Coronary artery (tissue), 2 donors: ENCODE results near the gene LRRC4C.

Source experiments
- DNase-seq: peaks from one replicate; pipeline ENCODE4 v3.0.0-alpha.2; 2017; ENCODE audit warnings: low spot score
- H3K27ac ChIP-seq, 2 donors: fragments of 200-600 bp; sonication (generic); one replicate each; pipeline ENCODE4 v1.5.1; 2016 to 2019
- H3K4me3 ChIP-seq: fragments of 200-600 bp; sonication (generic); 2 replicates; pipeline ENCODE4 v1.5.1; 2016; ENCODE audit warnings: mild to moderate bottlenecking, moderate library complexity
- TF ChIP-seq, protein P1 (sequence below): fragments of 200-600 bp; sonication (generic); IDR thresholded peaks from one replicate; pipeline ENCODE4 v1.5.1; 2019; ENCODE audit warnings: antibody characterized with exemption

The LRRC4C gene

DNA sequence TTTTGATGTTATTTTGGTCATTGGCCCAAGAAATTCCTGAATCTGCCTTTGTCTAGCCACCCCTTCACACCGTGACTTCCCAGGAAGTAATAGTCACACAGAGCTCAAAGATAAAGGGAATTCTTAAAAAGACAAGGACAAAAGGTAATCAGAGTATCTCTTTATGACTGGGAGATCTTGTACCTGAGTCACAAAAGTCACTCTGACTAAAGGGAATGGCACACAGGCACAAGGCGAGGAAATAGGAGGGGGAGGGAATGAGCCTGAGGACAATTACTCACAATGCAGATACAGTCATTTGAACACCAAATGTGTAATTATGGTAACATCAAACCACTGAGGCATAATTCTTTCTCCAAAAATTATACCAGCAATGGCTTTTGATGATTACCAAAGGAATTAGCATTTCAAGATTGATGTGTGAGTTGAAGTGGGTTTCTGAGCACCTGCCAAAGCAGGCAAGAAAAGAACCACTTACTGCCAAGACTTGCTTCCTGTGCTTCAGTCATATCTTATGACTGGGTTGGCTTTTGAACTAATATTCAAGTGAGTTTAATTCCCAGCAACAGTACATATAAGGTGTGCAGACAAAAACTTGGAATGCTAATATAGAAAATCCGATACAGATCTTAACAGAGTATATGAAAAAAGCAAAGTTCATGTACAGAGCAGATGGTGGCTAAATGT is 856.4 kb downstream of the LRRC4C start:
- no peak for DNase-seq
- no peak overlapping the region for H3K4me3 ChIP-seq
- no peak overlapping the region for H3K27ac ChIP-seq
- TF ChIP-seq, protein P1, sequence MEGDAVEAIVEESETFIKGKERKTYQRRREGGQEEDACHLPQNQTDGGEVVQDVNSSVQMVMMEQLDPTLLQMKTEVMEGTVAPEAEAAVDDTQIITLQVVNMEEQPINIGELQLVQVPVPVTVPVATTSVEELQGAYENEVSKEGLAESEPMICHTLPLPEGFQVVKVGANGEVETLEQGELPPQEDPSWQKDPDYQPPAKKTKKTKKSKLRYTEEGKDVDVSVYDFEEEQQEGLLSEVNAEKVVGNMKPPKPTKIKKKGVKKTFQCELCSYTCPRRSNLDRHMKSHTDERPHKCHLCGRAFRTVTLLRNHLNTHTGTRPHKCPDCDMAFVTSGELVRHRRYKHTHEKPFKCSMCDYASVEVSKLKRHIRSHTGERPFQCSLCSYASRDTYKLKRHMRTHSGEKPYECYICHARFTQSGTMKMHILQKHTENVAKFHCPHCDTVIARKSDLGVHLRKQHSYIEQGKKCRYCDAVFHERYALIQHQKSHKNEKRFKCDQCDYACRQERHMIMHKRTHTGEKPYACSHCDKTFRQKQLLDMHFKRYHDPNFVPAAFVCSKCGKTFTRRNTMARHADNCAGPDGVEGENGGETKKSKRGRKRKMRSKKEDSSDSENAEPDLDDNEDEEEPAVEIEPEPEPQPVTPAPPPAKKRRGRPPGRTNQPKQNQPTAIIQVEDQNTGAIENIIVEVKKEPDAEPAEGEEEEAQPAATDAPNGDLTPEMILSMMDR, result no peak

DNA sequence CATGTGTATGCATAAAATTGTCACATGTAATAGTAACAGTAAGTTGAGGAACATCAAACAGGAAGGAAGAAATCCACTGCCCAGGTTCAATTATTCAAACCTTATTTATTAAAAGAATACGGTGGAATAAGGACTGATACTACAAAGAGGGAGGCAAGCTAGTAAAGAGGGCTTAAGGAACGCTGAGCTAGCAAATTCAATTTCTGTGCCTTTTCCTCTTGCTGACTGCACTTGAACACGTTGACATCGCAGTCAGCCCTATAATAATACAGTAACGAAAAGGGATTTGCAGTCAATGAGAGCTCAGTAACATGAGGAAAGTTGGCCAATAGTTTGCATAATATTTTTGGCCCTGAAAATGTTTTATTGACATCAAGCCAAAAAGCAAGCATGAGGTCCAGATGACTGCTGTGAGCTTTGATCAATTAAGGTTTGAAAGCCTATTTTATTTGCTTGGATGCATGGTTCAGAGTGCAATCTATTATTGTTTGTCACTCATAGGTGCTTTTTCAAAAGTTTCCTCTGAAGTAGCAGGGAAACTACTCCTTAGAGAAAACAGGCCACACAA is 861.8 kb downstream of the LRRC4C start:
- no peak for DNase-seq
- no peak overlapping the region for H3K27ac ChIP-seq
- TF ChIP-seq, protein P1, result no peak
- no peak overlapping the region for H3K4me3 ChIP-seq

DNA sequence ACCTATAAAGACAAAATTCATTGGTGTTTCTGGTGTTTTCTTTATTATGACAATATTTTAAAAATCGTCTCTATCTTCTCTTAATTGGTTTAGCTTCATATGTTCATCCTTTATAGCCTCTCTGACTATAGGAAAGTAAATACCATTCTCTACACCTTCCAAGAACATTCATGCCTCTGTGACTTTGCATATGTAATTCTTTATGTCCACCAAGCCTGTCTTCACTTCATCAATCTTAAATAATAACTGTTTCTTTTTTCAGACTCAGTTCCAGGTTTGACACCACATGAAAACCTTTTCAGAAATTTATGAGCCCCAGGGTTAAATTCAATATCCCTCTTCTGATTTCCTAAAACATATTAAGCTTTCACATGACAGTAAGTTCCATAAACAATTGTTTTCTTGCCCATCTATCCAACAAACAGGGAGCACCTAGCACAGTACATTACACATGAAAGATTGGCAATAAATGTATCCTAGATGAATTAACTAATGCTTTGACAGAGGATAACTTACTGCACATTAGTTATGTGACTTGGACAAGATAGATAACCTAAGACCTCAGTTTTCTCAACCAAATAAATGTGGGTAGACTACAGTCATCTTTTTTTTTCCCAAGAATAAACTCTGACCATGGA is 886.1 kb downstream of the LRRC4C start:
- H3K4me3 ChIP-seq, result no peak overlapping the region
- H3K27ac ChIP-seq, result no peak overlapping the region
- TF ChIP-seq, protein P1, result no peak
- no peak for DNase-seq

DNA sequence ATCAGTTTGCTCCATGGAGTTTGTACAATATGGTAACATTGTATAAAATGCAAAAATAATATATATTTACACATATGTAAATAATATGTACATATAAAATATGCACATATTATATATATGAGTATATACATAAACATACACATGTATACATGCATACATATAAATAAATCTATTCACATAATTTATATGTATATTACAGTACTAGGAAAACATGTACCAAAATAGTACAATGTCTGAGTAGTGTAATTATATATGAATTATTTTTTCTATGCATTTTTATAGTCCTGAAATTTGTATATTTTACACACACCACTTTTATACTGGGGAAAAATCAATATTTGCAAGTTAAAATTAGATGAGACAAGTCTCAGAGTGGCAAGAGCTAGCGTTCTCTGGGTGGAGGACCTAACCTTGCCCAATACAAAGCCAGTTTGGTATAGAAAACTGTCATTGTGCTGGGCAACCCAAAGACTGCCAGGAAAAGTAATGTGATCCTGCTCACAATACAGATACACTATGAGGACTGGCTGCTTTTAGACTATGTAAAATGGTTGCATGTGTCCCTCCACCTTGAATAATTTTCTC is 889.4 kb downstream of the LRRC4C start:
- Histone ChIP-seq H3K27ac (no peak overlapping the region), H3K4me3 (no peak overlapping the region)
- no peak for DNase-seq
- TF ChIP-seq, protein P1, result no peak

DNA sequence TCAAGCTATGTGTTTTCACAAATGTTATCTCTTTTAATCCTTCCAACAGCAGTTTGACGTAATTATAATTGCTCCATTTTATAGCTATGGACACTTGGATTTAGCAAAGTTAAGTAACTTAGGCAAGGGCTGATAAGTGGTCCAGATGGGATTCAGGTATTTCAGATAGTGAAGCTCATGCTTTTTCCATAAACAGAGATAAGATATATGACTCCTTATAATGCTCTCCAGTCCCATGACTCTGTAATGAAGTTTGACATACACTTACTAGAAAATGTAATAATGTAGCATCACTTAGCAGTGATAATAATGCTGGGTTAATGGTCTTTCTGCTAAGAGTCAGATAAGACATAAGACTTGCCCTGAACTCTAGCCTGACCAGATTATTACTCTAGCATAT is 892.1 kb downstream of the LRRC4C start:
- DNase-seq, result no peak
- TF ChIP-seq, protein P1, result no peak
- Histone ChIP-seq H3K4me3 (no peak overlapping the region), H3K27ac (no peak overlapping the region)

DNA sequence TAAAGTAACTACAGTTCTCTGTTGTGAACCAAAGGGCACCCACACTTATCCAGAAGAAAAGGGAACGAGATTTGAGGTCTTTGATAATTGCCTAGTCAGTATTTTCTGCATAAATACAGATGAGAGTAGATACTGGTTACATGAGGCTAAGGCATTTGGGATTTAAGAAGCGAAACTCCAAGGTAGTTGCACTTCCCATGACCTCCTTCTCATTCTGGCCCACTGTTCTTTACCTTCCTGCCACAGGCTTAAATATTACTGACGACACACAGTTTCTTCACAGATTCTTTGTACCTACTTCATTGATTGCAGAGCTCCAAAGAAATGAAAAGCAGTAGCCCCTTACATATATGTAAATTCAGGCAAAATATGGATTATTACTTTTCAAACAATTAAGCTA is 915.3 kb downstream of the LRRC4C start:
- DNase-seq, result no peak
- no peak overlapping the region for H3K4me3 ChIP-seq
- no peak overlapping the region for H3K27ac ChIP-seq
- TF ChIP-seq, protein P1, result no peak
